Lower lobe of right lung (tissue), 2 donors: ENCODE results near the gene GLCE. TPM values are rescaled to one million over a fixed set of nuclear protein-coding genes. Genes with fewer than 3 reads are reported as not detected.

ENCODE experiments used
- ATAC-seq, 2 donors: fragments of 200-7000 bp; cut with Tn5 transposase; one replicate each; pipeline ENCODE4 v1.9.1; 2020 to 2022; ENCODE audit warnings: mild to moderate bottlenecking in 2 of 2, moderate library complexity in 2 of 2
- DNase-seq: peaks from one replicate; pipeline ENCODE4 v3.0.0-alpha.2; 2020
- H3K27ac ChIP-seq: fragments of 200-600 bp; one replicate; pipeline ENCODE4 v1.8.0; 2022
- H3K27me3 ChIP-seq: fragments of 200-600 bp; one replicate; pipeline ENCODE4 v1.8.0; 2022; ENCODE audit warnings: low read depth
- H3K36me3 ChIP-seq: fragments of 200-600 bp; one replicate; pipeline ENCODE4 v1.8.0; 2022; ENCODE audit warnings: mild to moderate bottlenecking
- H3K4me1 ChIP-seq: fragments of 200-600 bp; one replicate; pipeline ENCODE4 v1.8.0; 2022
- H3K4me3 ChIP-seq: fragments of 200-600 bp; one replicate; pipeline ENCODE4 v1.8.0; 2022; ENCODE audit warnings: mild to moderate bottlenecking
- H3K9me3 ChIP-seq: fragments of 200-600 bp; one replicate; pipeline ENCODE4 v1.8.0; 2022
- CTCF ChIP-seq: fragments of 200-600 bp; IDR thresholded peaks from one replicate; pipeline ENCODE4 v1.8.0; 2022; ENCODE audit warnings: antibody characterized with exemption, mild to moderate bottlenecking
- intact Hi-C: fragments of 100-400 bp; cut with DNase I; formaldehyde crosslinking; loops from one replicate; pipeline ENCODE4 v1.11.0; 2022
- total RNA-seq: library from RNA; stranded (reverse); fragmentation: NEBNext Ultra II Directional; extraction: Animal tissue kit (Norgen Biotek cat#: 25700); gene quantifications from one replicate; pipeline ENCODE4 v1.2.1, GENCODE V29; 2021
- donor health status: DM: no; HTN: yes; CAD: no; lungs with severe emphysema.

The GLCE gene
- total RNA-seq, 1 donor from 2014 or later = 19.0 TPM

GRCh38 chr15:69175536-69175935, 15.1 kb downstream of the GLCE start:
- ATAC-seq (no peak), DNase-seq (no peak)
- no peaks in the 10 kb centered on the region for H3K9me3 ChIP-seq
- H3K36me3 ChIP-seq = no peaks in the 10 kb centered on the region
- intact Hi-C loops = no loop called here
- no peak overlapping the region for H3K27ac ChIP-seq
- no peak overlapping the region for H3K4me3 ChIP-seq
- no peaks in the 10 kb centered on the region for H3K4me1 ChIP-seq
- H3K27me3 ChIP-seq = no peaks in the 10 kb centered on the region
- no peak for TF ChIP-seq CTCF

DNA sequence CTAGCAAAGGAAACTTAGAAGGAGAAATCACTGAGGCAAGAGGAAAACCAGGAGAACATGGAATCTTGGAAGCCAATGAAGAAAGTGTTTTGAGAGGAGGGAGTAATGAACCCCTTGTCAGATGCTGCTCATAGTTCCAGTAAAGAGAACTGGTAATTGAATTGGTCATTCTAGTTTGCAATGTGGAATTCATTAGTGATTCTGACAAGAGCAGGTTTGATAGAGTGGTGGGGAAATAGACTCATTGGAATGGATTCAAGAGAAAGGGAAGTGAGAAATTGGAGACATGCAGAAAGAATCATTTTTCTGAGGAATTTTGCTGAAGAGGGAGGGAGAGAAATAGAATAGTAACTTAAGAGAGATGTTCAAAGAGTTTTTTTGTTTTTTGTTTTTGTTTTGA, 21.0 kb downstream of the GLCE start:
- no peak for TF ChIP-seq CTCF
- no peaks in the 10 kb centered on the region for H3K36me3 ChIP-seq
- H3K27me3 ChIP-seq = no peaks in the 10 kb centered on the region
- H3K4me3 ChIP-seq = no peak overlapping the region
- H3K27ac ChIP-seq = no peak overlapping the region
- no peaks in the 10 kb centered on the region for H3K9me3 ChIP-seq
- DNase-seq = no peak
- no peaks in the 10 kb centered on the region for H3K4me1 ChIP-seq
- ATAC-seq = no peak
- intact Hi-C loops = no loop called here

DNA sequence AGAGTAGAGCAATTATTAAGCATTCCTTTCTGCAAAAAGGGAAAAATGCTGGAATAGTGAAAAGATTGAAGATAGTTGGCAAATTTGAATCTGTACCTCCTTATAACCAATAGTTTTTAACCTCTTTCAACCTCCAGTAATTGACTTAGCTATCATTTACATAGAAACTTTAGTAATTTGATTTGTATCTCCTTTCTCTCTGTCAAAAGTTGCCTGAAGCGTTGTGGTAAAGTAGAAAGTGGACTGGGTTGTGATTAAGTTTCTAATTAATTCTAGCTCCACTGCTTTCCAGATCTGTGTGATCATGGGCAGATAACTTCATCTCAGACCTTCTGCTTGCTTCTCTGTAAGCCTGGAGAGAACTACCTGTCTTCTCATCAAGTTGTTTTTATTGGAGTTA, 24.8 kb downstream of the GLCE start:
- H3K4me1 ChIP-seq = no peaks in the 10 kb centered on the region
- H3K36me3 ChIP-seq = no peaks in the 10 kb centered on the region
- no peak for ATAC-seq
- H3K27ac ChIP-seq = no peak overlapping the region
- no peak for DNase-seq
- no peak overlapping the region for H3K4me3 ChIP-seq
- intact Hi-C loops = no loop called here
- H3K9me3 ChIP-seq = peaks cover 1% of the 10 kb centered on the region
- H3K27me3 ChIP-seq = no peaks in the 10 kb centered on the region
- no peak for TF ChIP-seq CTCF

GRCh38 chr15:69185706-69186105, 25.3 kb downstream of the GLCE start:
- Histone ChIP-seq H3K4me1 (no peaks in the 10 kb centered on the region), H3K9me3 (peaks cover 6% of the 10 kb centered on the region), H3K36me3 (no peaks in the 10 kb centered on the region), H3K27ac (no peak overlapping the region), H3K4me3 (no peak overlapping the region), H3K27me3 (no peaks in the 10 kb centered on the region)
- DNase-seq = no peak
- TF ChIP-seq CTCF = no peak
- intact Hi-C loops = no loop called here
- ATAC-seq = no peak

DNA sequence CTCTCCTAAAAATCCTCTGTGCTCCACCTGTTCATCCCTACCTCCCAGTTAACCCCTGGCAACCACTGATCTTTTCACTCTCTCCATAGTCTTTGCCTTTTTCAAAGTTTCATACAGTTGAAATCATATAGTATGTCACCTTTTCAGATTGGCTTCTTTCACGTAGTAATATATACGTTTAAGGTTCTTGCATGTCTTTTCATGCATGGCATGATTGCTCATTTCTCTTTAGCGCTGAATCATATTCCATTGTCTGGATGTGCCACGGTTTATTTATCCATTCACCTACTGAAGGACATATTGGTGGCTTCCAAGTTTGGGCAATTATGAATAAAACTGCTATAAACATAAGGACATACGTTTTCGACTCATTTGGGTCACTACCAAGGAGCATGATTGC, 28.7 kb downstream of the GLCE start:
- ATAC-seq = no peak
- Histone ChIP-seq H3K27me3 (no peaks in the 10 kb centered on the region), H3K4me3 (no peak overlapping the region), H3K4me1 (peaks cover 8% of the 10 kb centered on the region), H3K36me3 (no peaks in the 10 kb centered on the region), H3K27ac (no peak overlapping the region), H3K9me3 (peaks cover 7% of the 10 kb centered on the region)
- DNase-seq = no peak
- intact Hi-C loops = no loop called here
- TF ChIP-seq CTCF = no peak

- no peak for TF ChIP-seq CTCF
- no peaks in the 10 kb centered on the region for H3K36me3 ChIP-seq
- no peak for DNase-seq
- intact Hi-C loops = no loop called here
- peaks cover 7% of the 10 kb centered on the region for H3K9me3 ChIP-seq
- no peak overlapping the region for H3K4me3 ChIP-seq
- no peak overlapping the region for H3K27ac ChIP-seq
- peaks cover 17% of the 10 kb centered on the region for H3K4me1 ChIP-seq
- H3K27me3 ChIP-seq = no peaks in the 10 kb centered on the region
- ATAC-seq = no peak
These were observed 29.7 kb downstream of the GLCE start for GRCh38 chr15:69190091-69190490.
